ENCODE data around the gene SMC1A. TPM values are rescaled to one million over a fixed set of nuclear protein-coding genes. Genes with fewer than 3 reads are reported as not detected.
"Not testable (repeated sequence)": the region's sequence is repeated elsewhere in the genome, so short reads cannot be mapped to it uniquely, and the experiment has no call there.

SMC1A gene
- total RNA-seq, 1 donor from 2014 or later = 11.2 TPM

DNA sequence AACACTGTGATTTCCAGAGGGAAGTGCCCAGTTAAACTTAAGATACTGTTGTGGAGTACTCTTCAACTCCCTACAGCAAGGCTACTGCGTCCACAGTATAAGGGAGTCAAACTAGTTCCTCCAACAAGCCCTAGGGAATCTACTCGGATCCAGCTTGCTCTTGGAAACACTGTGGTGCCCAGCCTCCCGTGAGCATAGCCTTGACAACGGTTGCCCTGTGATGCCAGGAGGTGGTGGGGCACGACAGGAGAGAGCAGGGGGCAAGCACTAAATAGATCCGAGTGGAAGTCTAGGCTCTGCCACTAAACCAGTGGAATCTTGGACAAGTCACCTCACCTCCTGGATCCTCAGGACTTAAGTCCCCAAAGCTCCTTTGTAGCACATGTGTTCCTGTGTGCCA is 45.6 kb downstream of the SMC1A start:
- TF ChIP-seq, protein P1, sequence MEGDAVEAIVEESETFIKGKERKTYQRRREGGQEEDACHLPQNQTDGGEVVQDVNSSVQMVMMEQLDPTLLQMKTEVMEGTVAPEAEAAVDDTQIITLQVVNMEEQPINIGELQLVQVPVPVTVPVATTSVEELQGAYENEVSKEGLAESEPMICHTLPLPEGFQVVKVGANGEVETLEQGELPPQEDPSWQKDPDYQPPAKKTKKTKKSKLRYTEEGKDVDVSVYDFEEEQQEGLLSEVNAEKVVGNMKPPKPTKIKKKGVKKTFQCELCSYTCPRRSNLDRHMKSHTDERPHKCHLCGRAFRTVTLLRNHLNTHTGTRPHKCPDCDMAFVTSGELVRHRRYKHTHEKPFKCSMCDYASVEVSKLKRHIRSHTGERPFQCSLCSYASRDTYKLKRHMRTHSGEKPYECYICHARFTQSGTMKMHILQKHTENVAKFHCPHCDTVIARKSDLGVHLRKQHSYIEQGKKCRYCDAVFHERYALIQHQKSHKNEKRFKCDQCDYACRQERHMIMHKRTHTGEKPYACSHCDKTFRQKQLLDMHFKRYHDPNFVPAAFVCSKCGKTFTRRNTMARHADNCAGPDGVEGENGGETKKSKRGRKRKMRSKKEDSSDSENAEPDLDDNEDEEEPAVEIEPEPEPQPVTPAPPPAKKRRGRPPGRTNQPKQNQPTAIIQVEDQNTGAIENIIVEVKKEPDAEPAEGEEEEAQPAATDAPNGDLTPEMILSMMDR (IDR thresholded peaks at IDR 0.05) = no peak
- intact Hi-C loops (cut with DNase I) = no loop called here
- no peaks in the 10 kb centered on the region for H3K4me1 ChIP-seq
- H3K27ac ChIP-seq = no peak overlapping the region
- H3K36me3 ChIP-seq = peaks cover 31 to 34% of the 10 kb centered on the region in 2 donors
- H3K4me3 ChIP-seq = no peak overlapping the region
- no peaks in the 10 kb centered on the region for H3K27me3 ChIP-seq
- no peaks in the 10 kb centered on the region for H3K9me3 ChIP-seq
- no peak for DNase-seq (ENCODE audit: low spot score in 2 of 2)

DNA sequence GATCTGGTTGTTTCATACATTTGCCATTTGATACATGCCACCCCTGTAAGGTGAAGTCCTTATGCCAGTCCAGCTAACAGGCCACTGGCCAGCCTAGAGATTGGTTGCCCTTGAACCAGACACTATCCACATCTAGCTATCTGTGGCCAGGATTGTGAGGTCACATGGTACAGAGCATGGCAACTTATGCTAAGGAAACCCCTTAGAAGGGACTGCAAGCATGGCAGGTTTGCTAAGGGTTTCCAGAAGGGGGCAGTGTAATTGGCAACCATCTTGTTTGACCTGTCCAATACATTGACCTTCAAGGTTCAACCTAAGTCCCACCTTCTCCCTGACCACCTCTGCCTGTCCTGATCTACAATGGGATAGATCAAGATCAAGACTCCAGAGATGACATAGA is 47.5 kb downstream of the SMC1A start:
- DNase-seq (ENCODE audit: low spot score in 2 of 2) = no peak
- Histone ChIP-seq H3K4me1 (no peaks in the 10 kb centered on the region), H3K4me3 (no peak overlapping the region), H3K27ac (no peak overlapping the region), H3K9me3 (peaks cover 0 to 4% of the 10 kb centered on the region in 2 donors), H3K27me3 (no peaks in the 10 kb centered on the region), H3K36me3 (peaks cover 11 to 15% of the 10 kb centered on the region in 2 donors)
- intact Hi-C loops (cut with DNase I) = no loop called here
- TF ChIP-seq, protein P1 (IDR thresholded peaks at IDR 0.05) = no peak

DNA sequence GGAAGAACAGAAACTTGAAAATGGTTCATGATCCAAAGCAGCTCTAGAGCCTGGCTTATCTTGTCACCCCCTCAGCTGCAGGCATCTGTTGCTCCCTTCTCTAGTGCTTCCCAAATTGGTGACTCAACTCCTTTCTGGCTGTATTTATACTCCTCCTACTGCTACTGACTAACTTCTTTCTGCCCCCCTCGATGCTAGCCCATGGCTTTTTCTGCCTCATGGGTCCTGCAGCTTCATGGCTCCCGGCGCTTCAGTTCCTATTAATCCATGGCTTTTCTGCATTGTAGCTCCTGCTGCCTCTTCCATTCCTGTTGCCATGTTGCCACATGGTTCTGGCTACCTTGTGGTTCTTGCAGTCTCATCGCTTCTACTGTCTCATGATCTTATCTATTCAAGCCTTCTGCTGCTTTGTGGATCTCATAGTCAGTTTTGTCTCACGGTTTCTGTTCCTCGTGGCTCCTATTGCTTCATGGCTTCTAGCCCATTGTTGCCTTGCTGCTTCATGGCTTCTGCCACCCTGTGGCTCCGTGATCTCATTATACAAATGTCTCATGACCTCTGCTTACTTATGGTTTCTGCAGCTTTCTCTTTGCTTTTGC is 48.1 kb downstream of the SMC1A start:
- peaks cover 5 to 10% of the 10 kb centered on the region in 2 donors for H3K36me3 ChIP-seq
- H3K27ac ChIP-seq = no peak overlapping the region
- H3K27me3 ChIP-seq = no peaks in the 10 kb centered on the region
- TF ChIP-seq, protein P1 (IDR thresholded peaks at IDR 0.05) = no peak
- H3K4me1 ChIP-seq = no peaks in the 10 kb centered on the region
- DNase-seq (ENCODE audit: low spot score in 2 of 2) = no peak
- intact Hi-C loops (cut with DNase I) = no loop called here
- H3K9me3 ChIP-seq = peaks cover 0 to 4% of the 10 kb centered on the region in 2 donors
- no peak overlapping the region for H3K4me3 ChIP-seq

DNA sequence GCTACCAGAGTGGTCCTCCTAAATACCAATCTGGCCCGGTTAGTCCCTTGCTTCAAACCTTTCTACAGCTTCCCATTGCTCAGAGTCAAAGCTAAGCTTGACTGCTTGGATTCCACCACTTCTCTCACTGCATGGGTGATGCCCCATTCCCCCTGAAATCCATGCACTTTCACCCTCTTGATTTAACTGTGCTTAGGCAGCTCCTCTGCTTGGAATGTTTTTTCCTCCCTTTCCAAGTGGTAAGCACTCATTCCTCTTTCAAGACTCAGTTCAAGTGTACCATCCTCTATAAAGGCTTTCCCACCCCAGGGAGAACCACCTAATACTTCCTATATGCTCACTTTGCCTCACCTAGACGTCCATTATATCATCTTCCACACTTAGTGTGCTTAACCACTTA is 49.1 kb downstream of the SMC1A start:
- no peak for DNase-seq (ENCODE audit: low spot score in 2 of 2)
- no peak overlapping the region for H3K27ac ChIP-seq
- H3K27me3 ChIP-seq = no peaks in the 10 kb centered on the region
- TF ChIP-seq, protein P1 (IDR thresholded peaks at IDR 0.05) = no peak
- no peaks in the 10 kb centered on the region for H3K4me1 ChIP-seq
- H3K9me3 ChIP-seq = peaks cover 0 to 4% of the 10 kb centered on the region in 2 donors
- H3K4me3 ChIP-seq = no peak overlapping the region
- intact Hi-C loops (cut with DNase I) = no loop called here
- H3K36me3 ChIP-seq = peaks cover 0 to under 1% of the 10 kb centered on the region in 2 donors

DNA sequence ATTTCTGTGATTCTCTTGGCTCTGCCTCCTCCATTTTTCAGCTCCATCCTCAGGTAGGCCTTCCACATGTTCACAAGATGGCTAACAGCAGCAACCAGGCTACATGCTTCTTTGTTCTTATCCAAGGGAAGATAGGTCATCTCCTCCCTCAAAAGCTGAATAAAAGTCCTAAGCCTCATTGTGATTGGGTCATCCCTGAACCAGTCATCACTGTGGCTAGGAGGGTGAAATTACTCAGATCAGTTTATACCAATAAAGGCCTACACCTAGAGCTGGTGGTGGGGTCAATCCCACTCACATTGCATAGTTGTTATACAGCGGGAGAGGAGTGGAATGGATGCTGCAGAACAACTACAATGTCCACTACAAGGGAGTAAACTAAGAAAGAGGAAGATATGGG is 56.0 kb downstream of the SMC1A start:
- DNase-seq (ENCODE audit: low spot score in 2 of 2); H3K27ac ChIP-seq; H3K4me3 ChIP-seq; intact Hi-C loops (cut with DNase I); H3K27me3 ChIP-seq; H3K36me3 ChIP-seq; H3K4me1 ChIP-seq; H3K9me3 ChIP-seq: not testable (repeated sequence)

DNA sequence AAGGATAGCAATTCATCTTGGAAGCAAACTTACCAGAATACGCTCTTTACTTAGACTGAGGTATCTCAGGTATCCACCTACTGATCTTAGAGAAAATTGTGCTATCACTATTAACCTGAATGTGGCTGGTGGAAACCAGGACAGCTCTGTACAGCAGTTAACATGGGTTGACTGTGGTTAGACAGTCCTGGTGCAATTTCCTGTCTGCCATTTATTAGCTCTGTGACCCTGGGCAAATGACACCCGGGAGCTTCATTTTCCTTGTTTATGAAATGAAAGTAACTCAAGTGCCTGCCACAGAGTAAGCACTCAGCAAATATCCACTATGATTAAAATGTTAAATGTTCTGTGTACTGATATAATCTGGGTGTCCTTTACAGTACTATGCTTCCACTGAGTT is 60.0 kb downstream of the SMC1A start:
- H3K27me3 ChIP-seq = no peaks in the 10 kb centered on the region
- H3K36me3 ChIP-seq = no peaks in the 10 kb centered on the region
- intact Hi-C loops (cut with DNase I) = no loop called here
- H3K4me3 ChIP-seq = no peak overlapping the region
- no peak for DNase-seq (ENCODE audit: low spot score in 2 of 2)
- no peaks in the 10 kb centered on the region for H3K4me1 ChIP-seq
- H3K9me3 ChIP-seq = no peaks in the 10 kb centered on the region
- TF ChIP-seq, protein P1 (IDR thresholded peaks at IDR 0.05) = no peak
- no peak overlapping the region for H3K27ac ChIP-seq
